Islet of Langerhans (tissue), 1 donor: ENCODE results near the gene PLBD1.

Experiments used
- FAIRE-seq: peaks from one replicate; lab custom pipeline; 2011; peaks lifted over from hg19 to GRCh38; lab: Jason Lieb, UNC

Gene PLBD1

GRCh38 chr12:14567351-14568162, at the start of gene PLBD1:
TSS of gene PLBD1 (minus strand) at chr12:14567883. CDS start at chr12:14567696, 187 bp downstream.
- FAIRE-seq, result no peak

- FAIRE-seq, result no peak
These were observed 47.0 kb upstream of the PLBD1 start for GRCh38 chr12:14614704-14615121.

GRCh38 chr12:14613718-14614117, 46.0 kb upstream of the PLBD1 start:
- FAIRE-seq, result no peak

- no peak for FAIRE-seq
These were observed 45.3 kb upstream of the PLBD1 start for GRCh38 chr12:14612898-14613445.

GRCh38 chr12:14612250-14612649, 44.6 kb upstream of the PLBD1 start:
- no peak for FAIRE-seq

GRCh38 chr12:14611640-14612203, 44.0 kb upstream of the PLBD1 start:
- FAIRE-seq, result no peak

- no peak for FAIRE-seq
These were observed 39.9 kb upstream of the PLBD1 start for GRCh38 chr12:14607568-14607967.

- peak; percentile 13 for FAIRE-seq
These were observed 37.8 kb upstream of the PLBD1 start for GRCh38 chr12:14605401-14605989.

GRCh38 chr12:14601692-14602478, 34.2 kb upstream of the PLBD1 start:
- FAIRE-seq, result no peak

GRCh38 chr12:14597480-14597879, 29.8 kb upstream of the PLBD1 start:
- FAIRE-seq, result no peak

GRCh38 chr12:14591719-14592118, 24.0 kb upstream of the PLBD1 start:
- FAIRE-seq, result no peak

- no peak for FAIRE-seq
These were observed 21.7 kb upstream of the PLBD1 start for GRCh38 chr12:14589169-14590004.

GRCh38 chr12:14588571-14588970, 20.9 kb upstream of the PLBD1 start:
- FAIRE-seq, result no peak

- no peak for FAIRE-seq
These were observed 11.0 kb upstream of the PLBD1 start for GRCh38 chr12:14578646-14579045.

- no peak for FAIRE-seq
These were observed 9.7 kb upstream of the PLBD1 start for GRCh38 chr12:14577344-14577743.

GRCh38 chr12:14576896-14577295, 9.2 kb upstream of the PLBD1 start:
- no peak for FAIRE-seq

- FAIRE-seq, result no peak
These were observed 7.9 kb upstream of the PLBD1 start for GRCh38 chr12:14575585-14575984.

- FAIRE-seq, result no peak
These were observed 5.4 kb upstream of the PLBD1 start for GRCh38 chr12:14573118-14573517.

- FAIRE-seq, result no peak
These were observed 4.7 kb upstream of the PLBD1 start for GRCh38 chr12:14572401-14572800.

- no peak for FAIRE-seq
These were observed 4.1 kb upstream of the PLBD1 start for GRCh38 chr12:14571779-14572178.

GRCh38 chr12:14570231-14570630, 2.5 kb upstream of the PLBD1 start:
- FAIRE-seq, result no peak
